GM13977 (cell line): ENCODE results near the gene DNAJC27.
"Not testable (repeated sequence)": the region's sequence is repeated elsewhere in the genome, so short reads cannot be mapped to it uniquely, and the experiment has no call there.

Source experiments
- DNase-seq: peaks from one replicate; pipeline ENCODE4 v3.0.0; 2012; ENCODE audit warnings: low spot score
- in situ Hi-C: fragments of 300-500 bp; cut with MboI; formaldehyde crosslinking; loops from one replicate; pipeline ENCODE4 v1.12.0; 2022; ENCODE audit warnings: low sequenced_read_pairs, low pct_unique_long_range_greater_than_20kb, mixed read lengths, inconsistent platforms; ENCODE audit not compliant: unreplicated experiment
- TF ChIP-seq, protein P1 (sequence below): IDR thresholded peaks from 2 replicates; pipeline ENCODE4 v1.5.1; 2012; ENCODE audit warnings: mild to moderate bottlenecking, control low read depth; ENCODE audit not compliant: insufficient read depth; ENCODE audit errors: extremely low read depth, missing control alignments

Gene DNAJC27

GRCh38 chr2:25000503-25001324 is 29.0 kb upstream of the DNAJC27 start:
- in situ Hi-C loops = no loop called here
- DNase-seq = no peak
- TF ChIP-seq, protein P1, sequence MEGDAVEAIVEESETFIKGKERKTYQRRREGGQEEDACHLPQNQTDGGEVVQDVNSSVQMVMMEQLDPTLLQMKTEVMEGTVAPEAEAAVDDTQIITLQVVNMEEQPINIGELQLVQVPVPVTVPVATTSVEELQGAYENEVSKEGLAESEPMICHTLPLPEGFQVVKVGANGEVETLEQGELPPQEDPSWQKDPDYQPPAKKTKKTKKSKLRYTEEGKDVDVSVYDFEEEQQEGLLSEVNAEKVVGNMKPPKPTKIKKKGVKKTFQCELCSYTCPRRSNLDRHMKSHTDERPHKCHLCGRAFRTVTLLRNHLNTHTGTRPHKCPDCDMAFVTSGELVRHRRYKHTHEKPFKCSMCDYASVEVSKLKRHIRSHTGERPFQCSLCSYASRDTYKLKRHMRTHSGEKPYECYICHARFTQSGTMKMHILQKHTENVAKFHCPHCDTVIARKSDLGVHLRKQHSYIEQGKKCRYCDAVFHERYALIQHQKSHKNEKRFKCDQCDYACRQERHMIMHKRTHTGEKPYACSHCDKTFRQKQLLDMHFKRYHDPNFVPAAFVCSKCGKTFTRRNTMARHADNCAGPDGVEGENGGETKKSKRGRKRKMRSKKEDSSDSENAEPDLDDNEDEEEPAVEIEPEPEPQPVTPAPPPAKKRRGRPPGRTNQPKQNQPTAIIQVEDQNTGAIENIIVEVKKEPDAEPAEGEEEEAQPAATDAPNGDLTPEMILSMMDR = no peak

DNA sequence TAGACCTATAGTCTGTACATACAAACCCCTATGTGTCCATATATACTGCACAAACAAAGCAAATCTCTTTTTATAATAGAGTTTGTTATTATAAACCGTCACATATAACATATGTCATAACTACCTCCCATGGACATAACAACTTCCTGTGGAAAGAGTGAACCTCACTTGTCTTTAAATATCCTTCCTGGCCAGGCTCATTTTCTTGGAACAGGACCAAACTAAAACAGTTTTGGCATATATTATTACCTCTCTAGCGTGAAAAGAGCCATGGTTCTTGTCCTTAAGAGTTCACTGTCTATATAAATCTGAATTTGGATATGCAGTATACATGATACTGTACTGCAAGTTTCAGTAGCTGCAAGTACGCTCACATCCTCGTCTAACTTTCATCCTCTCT is 28.3 kb upstream of the DNAJC27 start:
- TF ChIP-seq, protein P1 = no peak
- in situ Hi-C loops = no loop called here
- DNase-seq = no peak

DNA sequence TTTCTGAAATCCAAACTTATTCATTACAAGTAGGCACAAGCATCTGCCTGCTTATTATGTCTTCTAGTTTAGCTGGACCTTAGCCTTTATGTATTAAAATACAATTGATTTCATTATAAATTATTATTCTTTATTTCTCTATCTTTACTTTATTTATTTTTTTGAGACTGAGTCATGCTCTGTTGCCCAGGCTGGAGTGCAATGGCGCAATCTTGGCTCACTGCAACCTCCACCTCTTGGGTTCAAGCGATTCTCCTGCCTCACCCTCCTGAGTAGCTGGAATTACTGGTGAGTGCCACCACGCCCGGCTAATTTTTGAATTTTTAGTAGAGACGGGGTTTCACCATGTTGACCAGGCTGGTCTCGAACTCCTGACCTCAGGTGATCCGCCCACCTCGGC is 27.3 kb upstream of the DNAJC27 start:
- in situ Hi-C loops, DNase-seq: not testable (repeated sequence)

DNA sequence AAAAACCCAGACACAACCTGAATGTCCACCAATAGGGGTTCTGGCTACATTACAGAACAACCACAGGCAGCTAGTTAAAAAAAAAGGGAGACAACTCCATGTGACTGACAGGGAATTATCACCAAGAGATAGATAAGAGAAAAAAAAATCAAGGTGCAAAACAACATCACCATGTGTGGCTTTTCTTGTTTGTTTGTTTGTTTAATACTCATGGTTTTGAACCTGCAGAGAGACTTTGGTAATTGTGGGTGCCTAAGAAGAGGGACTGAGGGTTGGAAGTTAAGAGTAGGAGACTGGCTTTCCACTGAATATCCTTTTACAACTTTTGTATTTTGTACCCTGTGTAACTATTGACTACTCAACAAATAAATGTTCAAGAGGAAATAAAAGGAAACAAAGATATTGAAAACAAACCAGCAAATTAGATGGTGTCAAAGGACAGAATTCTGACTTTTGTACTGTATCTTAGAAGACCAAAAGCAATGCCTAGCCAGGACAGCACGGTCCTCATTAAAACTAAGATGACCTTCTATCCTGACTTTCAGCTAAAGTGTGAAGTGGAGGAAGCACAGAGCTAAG is 22.5 kb upstream of the DNAJC27 start:
- TF ChIP-seq, protein P1 = no peak
- in situ Hi-C loops = no loop called here

GRCh38 chr2:24993406-24994145 is 21.8 kb upstream of the DNAJC27 start:
- TF ChIP-seq, protein P1 = no peak
- in situ Hi-C loops = no loop called here
- no peak for DNase-seq

More for the DNA sequence above, 22.5 kb upstream of the DNAJC27 start:
- no peak for DNase-seq

DNA sequence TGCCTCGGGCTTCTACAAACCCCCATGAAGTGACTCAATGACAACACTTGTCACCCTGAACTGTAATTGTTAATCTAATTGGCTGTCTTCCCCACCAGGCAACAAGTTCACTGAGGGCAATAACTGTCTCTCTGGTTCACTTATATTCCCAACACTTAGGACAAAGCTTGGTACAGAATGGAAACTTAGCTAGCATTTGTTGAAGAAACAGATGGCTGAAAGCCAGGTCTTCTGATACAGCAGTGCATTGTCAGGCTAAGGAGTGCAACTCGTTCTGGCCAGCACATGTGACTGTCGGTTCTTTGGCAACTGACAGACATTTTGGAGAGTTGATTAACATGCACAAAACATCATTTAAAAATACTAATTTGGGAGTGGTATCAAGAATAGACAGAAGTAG is 14.6 kb upstream of the DNAJC27 start:
- TF ChIP-seq, protein P1 = no peak
- in situ Hi-C loops = no loop called here
- DNase-seq = no peak

GRCh38 chr2:24985511-24985910 is 13.8 kb upstream of the DNAJC27 start:
- TF ChIP-seq, protein P1 = no peak
- DNase-seq = no peak
- in situ Hi-C loops = no loop called here
